Lung (tissue), 16 donors: ENCODE results near the gene TRMT44. TPM values are rescaled to one million over a fixed set of nuclear protein-coding genes. Genes with fewer than 3 reads are reported as not detected.

Source experiments
- ATAC-seq: fragments of 200-7000 bp; cut with Tn5 transposase; one replicate; pipeline ENCODE4 v1.9.1; 2020; ENCODE audit warnings: moderate number of reproducible peaks; ENCODE audit not compliant: insufficient read depth, low FRiP score
- DNase-seq, 3 donors: peaks; one replicate each; pipeline ENCODE4 v3.0.0-alpha.2; 2013 to 2017
- H3K27ac ChIP-seq, 2 donors: one replicate each; pipeline ENCODE4 v1.5.1; 2013; ENCODE audit warnings: mild to moderate bottlenecking in 2 of 2, moderate library complexity in 2 of 2, control low read depth in 1 of 2, inconsistent platforms in 1 of 2, low read depth in 1 of 2, low read length in 1 of 2
- H3K27me3 ChIP-seq, 3 donors: one replicate each; pipeline ENCODE4 v1.5.1; 2013; ENCODE audit warnings: low read length in 2 of 3; ENCODE audit not compliant: control insufficient read depth in 3 of 3, insufficient read depth in 3 of 3
- H3K36me3 ChIP-seq, 4 donors: one replicate each; pipeline ENCODE4 v1.5.1; 2013; ENCODE audit warnings: low read length in 4 of 4, mild to moderate bottlenecking in 1 of 4, moderate library complexity in 1 of 4; ENCODE audit not compliant: control insufficient read depth in 4 of 4, insufficient read depth in 4 of 4
- H3K4me1 ChIP-seq, 5 donors: one replicate each; pipeline ENCODE4 v1.5.1; 2013; ENCODE audit warnings: low read length in 5 of 5, mild to moderate bottlenecking in 2 of 5, moderate library complexity in 1 of 5; ENCODE audit not compliant: control insufficient read depth in 5 of 5, insufficient read depth in 5 of 5
- H3K4me3 ChIP-seq: one replicate; pipeline ENCODE4 v1.5.1; 2013; ENCODE audit warnings: mild to moderate bottlenecking, control low read depth, moderate library complexity
- H3K9ac ChIP-seq, 2 donors: one replicate each; pipeline ENCODE4 v1.5.1; 2013; ENCODE audit warnings: low read length in 2 of 2, control low read depth in 1 of 2; ENCODE audit not compliant: insufficient read depth in 1 of 2
- H3K9me3 ChIP-seq, 4 donors: one replicate each; pipeline ENCODE4 v1.5.1; 2013; ENCODE audit warnings: low read length in 3 of 4, mild to moderate bottlenecking in 1 of 4, moderate library complexity in 1 of 4; ENCODE audit not compliant: control insufficient read depth in 4 of 4, insufficient read depth in 3 of 4
- CTCF ChIP-seq: IDR thresholded peaks from 2 replicates; pipeline ENCODE4 v1.5.1; 2012; ENCODE audit warnings: mild to moderate bottlenecking; ENCODE audit errors: control extremely low read depth, extremely low read depth
- WGBS, 2 donors: extraction: QIAGEN DNeasy Blood & Tissue Kit; methylation state at CpG; one replicate each; pipeline ENCODE4 v1.1.7; 2013; 5-methylcytosine and 5-hydroxymethylcytosine counted together
- long read RNA-seq, 5 donors: transcript quantifications; one replicate each; lab custom pipeline, GENCODE V29; 2026
- polyA plus RNA-seq, 2 donors: library from polyadenylated mRNA; stranded (reverse); fragments of 200-250 nt; gene quantifications; one replicate each; pipeline ENCODE4 v1.2.1, GENCODE V29; 2013
- total RNA-seq, 2 donors: library from RNA; depleted of rRNA in 1 of 2; stranded (reverse); fragments of >200 nt in 1 of 2; gene quantifications; one replicate each; pipeline ENCODE4 v1.2.1, GENCODE V29; 2014 to 2021
- donor health status: control.
- donor health status: control.
- donor health status: Bipolar disorder and iron deficiency.
- donor health status: healthy.
- donor health status: DM: yes; HTN: yes; CAD: no.

The TRMT44 gene
- total RNA-seq (10 to 100 TPM; 22.6 to 24.8 TPM), polyA plus RNA-seq (1 to 10 TPM; 7.3 to 7.4 TPM)
- long read RNA-seq, donor 1, partial matches to known transcripts, result 0 of 3 reads
- long read RNA-seq, donor 1, other reads (novel, unspliced or antisense), result 0 of 3 reads
- long read RNA-seq, donor 2, result 0 reads
- long read RNA-seq, donor 3, partial matches to known transcripts, result 0 of 1 reads
- long read RNA-seq, donor 3, other reads (novel, unspliced or antisense), result 0 of 1 reads
- long read RNA-seq, donor 4, result 0 reads
- long read RNA-seq, donor 5, partial matches to known transcripts, result 0 of 2 reads
- long read RNA-seq, donor 5, other reads (novel, unspliced or antisense), result 0 of 2 reads

- Histone ChIP-seq H3K27me3 (no peaks in the 10 kb centered on the region), H3K4me1 (peaks cover 6 to 52% (median 18%) of the 10 kb centered on the region in 5 donors), H3K9me3 (no peaks in the 10 kb centered on the region), H3K9ac (peak within 1 kb of the TSS; percentile 75 to 100), H3K4me3 (peak within 1 kb of the TSS; percentile 99), H3K36me3 (peaks cover 0 to 5% (median 0%) of the 10 kb centered on the region in 4 donors), H3K27ac (peak within 1 kb of the TSS; percentile 93 to 96)
- peak; percentile 94 to 96 (median 95) for DNase-seq
- peak; percentile 87 for ATAC-seq
- WGBS, 2 donors, result 0% methylated on average over 58 to 60 of the region's 60 CpGs
- no peak for TF ChIP-seq CTCF
Observed at GRCh38 chr4:8440492-8441311, at the start of gene TRMT44, which contains the start of gene ACOX3. Gene TRMT44, plus strand, starts transcription at chr4:8440777. Its CDS starts 46 bp downstream, at chr4:8440823. Gene ACOX3, minus strand, starts transcription at chr4:8440723. Its CDS starts 24,202 bp downstream, at chr4:8416521.

- Histone ChIP-seq H3K9ac (no peak overlapping the region), H3K36me3 (peaks cover 8 to 61% (median 33%) of the 10 kb centered on the region in 4 donors), H3K4me3 (no peak overlapping the region), H3K27ac (no peak overlapping the region), H3K9me3 (peaks cover 0 to 3% (median 0%) of the 10 kb centered on the region in 4 donors), H3K27me3 (no peaks in the 10 kb centered on the region), H3K4me1 (peaks cover 0 to 8% (median 3%) of the 10 kb centered on the region in 5 donors)
- no peak for TF ChIP-seq CTCF
- no peak for ATAC-seq
- WGBS, 2 donors, result 93% methylated on average over 7 of the region's 7 CpGs
- DNase-seq, result no peak
Observed at GRCh38 chr4:8391071-8391470, 49.5 kb upstream of the TRMT44 start.

GRCh38 chr4:8391972-8392371 is 48.6 kb upstream of the TRMT44 start:
- no peaks in the 10 kb centered on the region for H3K27me3 ChIP-seq
- WGBS, 2 donors, result 66 to 68% methylated on average over 9 of the region's 9 CpGs
- ATAC-seq, result peak; percentile 38
- peaks cover 8 to 56% (median 31%) of the 10 kb centered on the region in 4 donors for H3K36me3 ChIP-seq
- H3K27ac ChIP-seq, result peak overlapping the region in 1 of 2 donors; percentile 20
- H3K9ac ChIP-seq, result no peak overlapping the region
- H3K9me3 ChIP-seq, result peaks cover 0 to 3% (median 0%) of the 10 kb centered on the region in 4 donors
- DNase-seq, result peak; percentile 45 to 72 (median 63)
- H3K4me1 ChIP-seq, result peaks cover 0 to 8% (median 3%) of the 10 kb centered on the region in 5 donors
- TF ChIP-seq CTCF, result no peak
- H3K4me3 ChIP-seq, result no peak overlapping the region
